ENCODE measurements around the gene OGFOD3. TPM values are rescaled to one million over a fixed set of nuclear protein-coding genes. Genes with fewer than 3 reads are reported as not detected.

The OGFOD3 gene
- total and polyA plus RNA-seq, 2 experiments from 2014 or later, result 9.6 to 24.6 TPM

DNA sequence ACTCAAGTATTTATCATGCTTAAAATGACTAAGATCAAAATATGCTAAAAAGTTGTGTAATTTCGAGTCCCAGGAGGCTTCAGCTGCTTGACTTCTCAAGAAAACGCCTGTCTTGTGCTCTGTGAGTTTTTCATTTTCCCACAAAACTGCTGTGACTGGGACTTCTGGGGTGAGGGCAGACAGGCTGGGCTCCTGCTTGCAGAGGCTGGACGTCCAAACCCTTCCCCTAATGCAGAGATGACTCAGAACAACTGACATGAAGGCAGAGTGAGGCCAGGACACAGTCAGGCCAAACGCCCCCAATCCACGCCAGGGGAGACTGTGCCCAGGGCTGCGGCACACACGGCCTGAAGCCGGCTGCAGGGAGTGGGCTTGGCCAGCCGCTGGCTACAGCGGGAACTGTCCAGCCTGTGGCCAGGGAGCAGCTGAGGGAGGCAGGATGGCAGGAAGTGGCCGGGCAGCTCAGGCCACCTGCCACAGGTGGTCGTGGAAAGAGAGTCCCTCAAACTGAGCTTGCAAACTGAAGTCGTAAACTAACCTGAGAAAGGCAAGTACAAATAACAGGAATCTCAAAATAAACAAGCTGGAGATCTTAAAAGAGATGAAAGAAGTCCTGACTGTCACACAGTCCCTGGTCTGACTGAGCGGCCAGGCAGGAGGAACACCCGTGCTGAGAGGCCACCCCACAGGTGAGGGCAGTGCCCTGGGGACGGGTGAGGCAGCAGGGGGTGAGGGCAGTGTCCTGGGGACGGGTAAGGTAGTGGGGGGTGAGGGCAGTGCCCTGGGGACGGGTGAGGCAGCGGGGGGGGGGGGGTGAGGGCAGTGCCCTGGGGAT is 21.6 kb downstream of the OGFOD3 start (continued):
- TF ChIP-seq, protein P1, sequence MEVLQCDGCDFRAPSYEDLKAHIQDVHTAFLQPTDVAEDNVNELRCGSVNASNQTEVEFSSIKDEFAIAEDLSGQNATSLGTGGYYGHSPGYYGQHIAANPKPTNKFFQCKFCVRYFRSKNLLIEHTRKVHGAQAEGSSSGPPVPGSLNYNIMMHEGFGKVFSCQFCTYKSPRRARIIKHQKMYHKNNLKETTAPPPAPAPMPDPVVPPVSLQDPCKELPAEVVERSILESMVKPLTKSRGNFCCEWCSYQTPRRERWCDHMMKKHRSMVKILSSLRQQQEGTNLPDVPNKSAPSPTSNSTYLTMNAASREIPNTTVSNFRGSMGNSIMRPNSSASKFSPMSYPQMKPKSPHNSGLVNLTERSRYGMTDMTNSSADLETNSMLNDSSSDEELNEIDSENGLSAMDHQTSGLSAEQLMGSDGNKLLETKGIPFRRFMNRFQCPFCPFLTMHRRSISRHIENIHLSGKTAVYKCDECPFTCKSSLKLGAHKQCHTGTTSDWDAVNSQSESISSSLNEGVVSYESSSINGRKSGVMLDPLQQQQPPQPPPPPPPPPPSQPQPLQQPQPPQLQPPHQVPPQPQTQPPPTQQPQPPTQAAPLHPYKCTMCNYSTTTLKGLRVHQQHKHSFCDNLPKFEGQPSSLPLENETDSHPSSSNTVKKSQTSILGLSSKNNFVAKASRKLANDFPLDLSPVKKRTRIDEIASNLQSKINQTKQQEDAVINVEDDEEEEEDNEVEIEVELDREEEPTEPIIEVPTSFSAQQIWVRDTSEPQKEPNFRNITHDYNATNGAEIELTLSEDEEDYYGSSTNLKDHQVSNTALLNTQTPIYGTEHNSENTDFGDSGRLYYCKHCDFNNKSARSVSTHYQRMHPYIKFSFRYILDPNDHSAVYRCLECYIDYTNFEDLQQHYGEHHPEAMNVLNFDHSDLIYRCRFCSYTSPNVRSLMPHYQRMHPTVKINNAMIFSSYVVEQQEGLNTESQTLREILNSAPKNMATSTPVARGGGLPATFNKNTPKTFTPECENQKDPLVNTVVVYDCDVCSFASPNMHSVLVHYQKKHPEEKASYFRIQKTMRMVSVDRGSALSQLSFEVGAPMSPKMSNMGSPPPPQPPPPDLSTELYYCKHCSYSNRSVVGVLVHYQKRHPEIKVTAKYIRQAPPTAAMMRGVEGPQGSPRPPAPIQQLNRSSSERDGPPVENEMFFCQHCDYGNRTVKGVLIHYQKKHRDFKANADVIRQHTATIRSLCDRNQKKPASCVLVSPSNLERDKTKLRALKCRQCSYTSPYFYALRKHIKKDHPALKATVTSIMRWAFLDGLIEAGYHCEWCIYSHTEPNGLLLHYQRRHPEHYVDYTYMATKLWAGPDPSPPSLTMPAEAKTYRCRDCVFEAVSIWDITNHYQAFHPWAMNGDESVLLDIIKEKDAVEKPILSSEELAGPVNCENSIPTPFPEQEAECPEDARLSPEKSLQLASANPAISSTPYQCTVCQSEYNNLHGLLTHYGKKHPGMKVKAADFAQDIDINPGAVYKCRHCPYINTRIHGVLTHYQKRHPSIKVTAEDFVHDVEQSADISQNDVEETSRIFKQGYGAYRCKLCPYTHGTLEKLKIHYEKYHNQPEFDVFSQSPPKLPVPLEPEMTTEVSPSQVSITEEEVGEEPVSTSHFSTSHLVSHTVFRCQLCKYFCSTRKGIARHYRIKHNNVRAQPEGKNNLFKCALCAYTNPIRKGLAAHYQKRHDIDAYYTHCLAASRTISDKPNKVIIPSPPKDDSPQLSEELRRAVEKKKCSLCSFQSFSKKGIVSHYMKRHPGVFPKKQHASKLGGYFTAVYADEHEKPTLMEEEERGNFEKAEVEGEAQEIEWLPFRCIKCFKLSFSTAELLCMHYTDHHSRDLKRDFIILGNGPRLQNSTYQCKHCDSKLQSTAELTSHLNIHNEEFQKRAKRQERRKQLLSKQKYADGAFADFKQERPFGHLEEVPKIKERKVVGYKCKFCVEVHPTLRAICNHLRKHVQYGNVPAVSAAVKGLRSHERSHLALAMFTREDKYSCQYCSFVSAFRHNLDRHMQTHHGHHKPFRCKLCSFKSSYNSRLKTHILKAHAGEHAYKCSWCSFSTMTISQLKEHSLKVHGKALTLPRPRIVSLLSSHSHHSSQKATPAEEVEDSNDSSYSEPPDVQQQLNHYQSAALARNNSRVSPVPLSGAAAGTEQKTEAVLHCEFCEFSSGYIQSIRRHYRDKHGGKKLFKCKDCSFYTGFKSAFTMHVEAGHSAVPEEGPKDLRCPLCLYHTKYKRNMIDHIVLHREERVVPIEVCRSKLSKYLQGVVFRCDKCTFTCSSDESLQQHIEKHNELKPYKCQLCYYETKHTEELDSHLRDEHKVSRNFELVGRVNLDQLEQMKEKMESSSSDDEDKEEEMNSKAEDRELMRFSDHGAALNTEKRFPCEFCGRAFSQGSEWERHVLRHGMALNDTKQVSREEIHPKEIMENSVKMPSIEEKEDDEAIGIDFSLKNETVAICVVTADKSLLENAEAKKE (CRISPR knock-in tag; IDR thresholded peaks at IDR 0.05), result no peak
- TF ChIP-seq, protein P2, sequence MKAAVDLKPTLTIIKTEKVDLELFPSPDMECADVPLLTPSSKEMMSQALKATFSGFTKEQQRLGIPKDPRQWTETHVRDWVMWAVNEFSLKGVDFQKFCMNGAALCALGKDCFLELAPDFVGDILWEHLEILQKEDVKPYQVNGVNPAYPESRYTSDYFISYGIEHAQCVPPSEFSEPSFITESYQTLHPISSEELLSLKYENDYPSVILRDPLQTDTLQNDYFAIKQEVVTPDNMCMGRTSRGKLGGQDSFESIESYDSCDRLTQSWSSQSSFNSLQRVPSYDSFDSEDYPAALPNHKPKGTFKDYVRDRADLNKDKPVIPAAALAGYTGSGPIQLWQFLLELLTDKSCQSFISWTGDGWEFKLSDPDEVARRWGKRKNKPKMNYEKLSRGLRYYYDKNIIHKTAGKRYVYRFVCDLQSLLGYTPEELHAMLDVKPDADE (IDR thresholded peaks at IDR 0.05), result no peak
- no peak for TF ChIP-seq NANOG (IDR thresholded peaks at IDR 0.05; ENCODE audit: borderline replicate concordance)
- no peak for TF ChIP-seq EZH2phosphoT487 (IDR thresholded peaks at IDR 0.05; ENCODE audit: unreplicated experiment)
- TF ChIP-seq ZNF114 (CRISPR knock-in tag; IDR thresholded peaks at IDR 0.05), result no peak
- no peak for TF ChIP-seq JUNB (IDR thresholded peaks at IDR 0.05; ENCODE audit: unreplicated experiment)
- TF ChIP-seq POLR2AphosphoS5 (IDR thresholded peaks at IDR 0.05; ENCODE audit: low read depth), result no peak

DNA sequence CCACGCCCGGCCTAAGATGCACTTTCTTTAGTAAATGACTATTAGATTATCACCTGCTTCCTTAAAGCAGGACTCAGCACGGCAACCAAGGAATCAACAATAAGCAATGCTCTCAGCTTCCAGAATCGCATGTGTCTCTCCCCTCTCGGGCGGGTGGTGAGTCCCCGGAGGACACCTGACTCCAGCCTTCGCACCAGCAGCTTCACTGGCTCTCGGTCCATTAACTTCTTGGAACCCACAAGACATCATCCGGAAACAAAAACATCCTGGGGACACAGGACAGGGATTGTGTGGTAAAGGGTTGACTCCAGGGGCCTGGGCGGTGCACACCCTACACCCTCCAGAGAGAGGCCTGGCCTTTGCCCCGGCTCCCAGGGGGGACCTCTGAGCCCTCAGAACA is 24.1 kb downstream of the OGFOD3 start:
- H3K27me3 ChIP-seq (ENCODE audit: insufficient read depth), result no peaks in the 10 kb centered on the region
- H2AFZ ChIP-seq, result no peak overlapping the region
- no peak for DNase-seq (ENCODE audit: low spot score)
- H3K36me3 ChIP-seq (ENCODE audit: insufficient read depth), result no peaks in the 10 kb centered on the region
- Mint-ChIP-seq H3K4me1 (no peaks in the 10 kb centered on the region), H3K4me3 (no peak overlapping the region), H3K9me3 (no peaks in the 10 kb centered on the region), H3K27ac (no peak overlapping the region), H3K36me3 (ENCODE audit: low read depth) (no peaks in the 10 kb centered on the region; the same call in 2 of the 3 replicates), H3K27me3 (ENCODE audit: insufficient read depth, low read depth, poor library complexity) (peaks cover 11% of the 10 kb centered on the region)
- H3K4me1 ChIP-seq (ENCODE audit: insufficient read depth), result no peaks in the 10 kb centered on the region
- no peaks in the 10 kb centered on the region for H3K79me2 ChIP-seq (replicated peaks; ENCODE audit: insufficient read depth)
- ATAC-seq, result no peak
- H3K27ac ChIP-seq (ENCODE audit: low read depth), result no peak overlapping the region
- no peak overlapping the region for H3K4me2 ChIP-seq
- H3K9me2 ChIP-seq (ENCODE audit: insufficient read depth), result no peaks in the 10 kb centered on the region
- no peaks in the 10 kb centered on the region for H3F3A ChIP-seq (replicated peaks; ENCODE audit: low read depth)
- no peak overlapping the region for H3K4me3 ChIP-seq
- no peaks in the 10 kb centered on the region; the same call in 1 of the 2 replicates for H4K20me1 ChIP-seq (replicated peaks; ENCODE audit: insufficient read depth)
- TF ChIP-seq, protein P3, sequence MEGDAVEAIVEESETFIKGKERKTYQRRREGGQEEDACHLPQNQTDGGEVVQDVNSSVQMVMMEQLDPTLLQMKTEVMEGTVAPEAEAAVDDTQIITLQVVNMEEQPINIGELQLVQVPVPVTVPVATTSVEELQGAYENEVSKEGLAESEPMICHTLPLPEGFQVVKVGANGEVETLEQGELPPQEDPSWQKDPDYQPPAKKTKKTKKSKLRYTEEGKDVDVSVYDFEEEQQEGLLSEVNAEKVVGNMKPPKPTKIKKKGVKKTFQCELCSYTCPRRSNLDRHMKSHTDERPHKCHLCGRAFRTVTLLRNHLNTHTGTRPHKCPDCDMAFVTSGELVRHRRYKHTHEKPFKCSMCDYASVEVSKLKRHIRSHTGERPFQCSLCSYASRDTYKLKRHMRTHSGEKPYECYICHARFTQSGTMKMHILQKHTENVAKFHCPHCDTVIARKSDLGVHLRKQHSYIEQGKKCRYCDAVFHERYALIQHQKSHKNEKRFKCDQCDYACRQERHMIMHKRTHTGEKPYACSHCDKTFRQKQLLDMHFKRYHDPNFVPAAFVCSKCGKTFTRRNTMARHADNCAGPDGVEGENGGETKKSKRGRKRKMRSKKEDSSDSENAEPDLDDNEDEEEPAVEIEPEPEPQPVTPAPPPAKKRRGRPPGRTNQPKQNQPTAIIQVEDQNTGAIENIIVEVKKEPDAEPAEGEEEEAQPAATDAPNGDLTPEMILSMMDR (conservative IDR thresholded peaks at IDR 0.05; ENCODE audit: low read depth in 2 of 2), result no peak
- TF ChIP-seq STAT1 (IDR thresholded peaks at IDR 0.05; ENCODE audit: unreplicated experiment) (no peak), ZNF114 (CRISPR knock-in tag; IDR thresholded peaks at IDR 0.05) (no peak), POLR2AphosphoS5 (IDR thresholded peaks at IDR 0.05; ENCODE audit: low read depth) (no peak)
- TF ChIP-seq, protein P4, sequence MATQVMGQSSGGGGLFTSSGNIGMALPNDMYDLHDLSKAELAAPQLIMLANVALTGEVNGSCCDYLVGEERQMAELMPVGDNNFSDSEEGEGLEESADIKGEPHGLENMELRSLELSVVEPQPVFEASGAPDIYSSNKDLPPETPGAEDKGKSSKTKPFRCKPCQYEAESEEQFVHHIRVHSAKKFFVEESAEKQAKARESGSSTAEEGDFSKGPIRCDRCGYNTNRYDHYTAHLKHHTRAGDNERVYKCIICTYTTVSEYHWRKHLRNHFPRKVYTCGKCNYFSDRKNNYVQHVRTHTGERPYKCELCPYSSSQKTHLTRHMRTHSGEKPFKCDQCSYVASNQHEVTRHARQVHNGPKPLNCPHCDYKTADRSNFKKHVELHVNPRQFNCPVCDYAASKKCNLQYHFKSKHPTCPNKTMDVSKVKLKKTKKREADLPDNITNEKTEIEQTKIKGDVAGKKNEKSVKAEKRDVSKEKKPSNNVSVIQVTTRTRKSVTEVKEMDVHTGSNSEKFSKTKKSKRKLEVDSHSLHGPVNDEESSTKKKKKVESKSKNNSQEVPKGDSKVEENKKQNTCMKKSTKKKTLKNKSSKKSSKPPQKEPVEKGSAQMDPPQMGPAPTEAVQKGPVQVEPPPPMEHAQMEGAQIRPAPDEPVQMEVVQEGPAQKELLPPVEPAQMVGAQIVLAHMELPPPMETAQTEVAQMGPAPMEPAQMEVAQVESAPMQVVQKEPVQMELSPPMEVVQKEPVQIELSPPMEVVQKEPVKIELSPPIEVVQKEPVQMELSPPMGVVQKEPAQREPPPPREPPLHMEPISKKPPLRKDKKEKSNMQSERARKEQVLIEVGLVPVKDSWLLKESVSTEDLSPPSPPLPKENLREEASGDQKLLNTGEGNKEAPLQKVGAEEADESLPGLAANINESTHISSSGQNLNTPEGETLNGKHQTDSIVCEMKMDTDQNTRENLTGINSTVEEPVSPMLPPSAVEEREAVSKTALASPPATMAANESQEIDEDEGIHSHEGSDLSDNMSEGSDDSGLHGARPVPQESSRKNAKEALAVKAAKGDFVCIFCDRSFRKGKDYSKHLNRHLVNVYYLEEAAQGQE (IDR thresholded peaks at IDR 0.05; ENCODE audit: unreplicated experiment), result no peak
- TF ChIP-seq, protein P2 (IDR thresholded peaks at IDR 0.05), result no peak
